Activated CD8-positive, alpha-beta T cell treated with anti-CD3 and anti-CD28 coated beads, Interleukin-2, amount 10 ng/mL, durations not matched to agents 7 days and 5 days (primary cell): ENCODE data around the gene SLC7A11. TPM values are rescaled to one million over a fixed set of nuclear protein-coding genes. Genes with fewer than 3 reads are reported as not detected.

Experiments used
- ATAC-seq: fragments of 150-1000 bp; cut with Tn5 transposase; one replicate; pipeline ENCODE4 v1.10.0; 2021; ENCODE audit warnings: moderate library complexity
- CTCF ChIA-PET: fragments of 350-600 bp; sonication (Branson Sonifier 250); formaldehyde crosslinking; loops from one replicate; lab custom pipeline; 2021; ENCODE audit warnings: antibody characterized with exemption; lab: Charles Lee
- POLR2A ChIA-PET: fragments of 350-600 bp; sonication (Branson Sonifier 250); formaldehyde crosslinking; loops from one replicate; lab custom pipeline; 2021; ENCODE audit warnings: antibody characterized with exemption; lab: Charles Lee
- DNase-seq: peaks from one replicate; pipeline ENCODE4 v3.0.0-alpha.2; 2020
- H3K27ac Mint-ChIP-seq: one replicate; pipeline ENCODE4 v1.8.0; 2021; ENCODE audit warnings: mild to moderate bottlenecking, mixed read lengths
- H3K27me3 Mint-ChIP-seq: one replicate; pipeline ENCODE4 v1.8.0; 2021; ENCODE audit warnings: low read depth, mixed read lengths
- H3K36me3 Mint-ChIP-seq: one replicate; pipeline ENCODE4 v1.8.0; 2021; ENCODE audit warnings: low read depth, mixed read lengths
- H3K4me1 Mint-ChIP-seq: one replicate; pipeline ENCODE4 v1.8.0; 2021; ENCODE audit warnings: low read depth, mixed read lengths
- H3K4me3 Mint-ChIP-seq: one replicate; pipeline ENCODE4 v1.8.0; 2021; ENCODE audit warnings: mild to moderate bottlenecking, mixed read lengths
- H3K9me3 Mint-ChIP-seq: one replicate; pipeline ENCODE4 v1.8.0; 2022; ENCODE audit warnings: mixed read lengths; ENCODE audit not compliant: insufficient read depth
- total RNA-seq, 2 experiments: library from RNA; stranded (reverse); gene quantifications; one replicate each; pipeline ENCODE4 v1.2.3, GENCODE V29; 2021

The SLC7A11 gene
- total RNA-seq, 2 experiments from 2014 or later, result 1.2 to 1.4 TPM

GRCh38 chr4:138182838-138183426 is 59.2 kb downstream of the SLC7A11 start:
- Mint-ChIP-seq H3K9me3 (no peaks in the 10 kb centered on the region), H3K36me3 (peaks cover 2% of the 10 kb centered on the region), H3K27ac (no peak overlapping the region), H3K4me3 (no peak overlapping the region), H3K4me1 (no peaks in the 10 kb centered on the region), H3K27me3 (no peaks in the 10 kb centered on the region)
- no peak for ATAC-seq
- ChIA-PET CTCF (interaction anchor here (0.7 to 1.2 kb wide), 5 partner anchors 9 to 93 kb away, joined by 3 to 5 read pairs (median 3); partner anchors contain the start of gene SLC7A11), POLR2A (no interaction called here)
- DNase-seq, result no peak

GRCh38 chr4:138181287-138181686 is 60.9 kb downstream of the SLC7A11 start:
- H3K27ac Mint-ChIP-seq, result no peak overlapping the region
- CTCF ChIA-PET, result no interaction called here
- no peak for ATAC-seq
- H3K9me3 Mint-ChIP-seq, result no peaks in the 10 kb centered on the region
- POLR2A ChIA-PET, result no interaction called here
- no peak for DNase-seq
- H3K4me3 Mint-ChIP-seq, result no peak overlapping the region
- peaks cover 2% of the 10 kb centered on the region for H3K36me3 Mint-ChIP-seq
- H3K27me3 Mint-ChIP-seq, result no peaks in the 10 kb centered on the region
- no peaks in the 10 kb centered on the region for H3K4me1 Mint-ChIP-seq

GRCh38 chr4:138178566-138178965 is 63.6 kb downstream of the SLC7A11 start:
- ATAC-seq (no peak), DNase-seq (no peak)
- ChIA-PET POLR2A (no interaction called here), CTCF (no interaction called here)
- Mint-ChIP-seq H3K9me3 (no peaks in the 10 kb centered on the region), H3K36me3 (peaks cover 2% of the 10 kb centered on the region), H3K4me1 (no peaks in the 10 kb centered on the region), H3K4me3 (no peak overlapping the region), H3K27me3 (no peaks in the 10 kb centered on the region), H3K27ac (no peak overlapping the region)

- H3K9me3 Mint-ChIP-seq, result no peaks in the 10 kb centered on the region
- no peak overlapping the region for H3K27ac Mint-ChIP-seq
- ChIA-PET CTCF (no interaction called here), POLR2A (no interaction called here)
- peaks cover 2% of the 10 kb centered on the region for H3K36me3 Mint-ChIP-seq
- H3K27me3 Mint-ChIP-seq, result no peaks in the 10 kb centered on the region
- H3K4me1 Mint-ChIP-seq, result no peaks in the 10 kb centered on the region
- no peak for ATAC-seq
- no peak for DNase-seq
- H3K4me3 Mint-ChIP-seq, result no peak overlapping the region
Measured at GRCh38 chr4:138177278-138177968, 64.7 kb downstream of the SLC7A11 start.

GRCh38 chr4:138174981-138175794 is 67.0 kb downstream of the SLC7A11 start:
- Mint-ChIP-seq H3K27ac (no peak overlapping the region), H3K4me1 (no peaks in the 10 kb centered on the region), H3K36me3 (peaks cover 2% of the 10 kb centered on the region), H3K27me3 (no peaks in the 10 kb centered on the region), H3K9me3 (no peaks in the 10 kb centered on the region), H3K4me3 (no peak overlapping the region)
- DNase-seq, result no peak
- POLR2A ChIA-PET, result no interaction called here
- no peak for ATAC-seq
- CTCF ChIA-PET, result no interaction called here

- Mint-ChIP-seq H3K9me3 (no peaks in the 10 kb centered on the region), H3K27ac (no peak overlapping the region), H3K4me1 (no peaks in the 10 kb centered on the region), H3K36me3 (no peaks in the 10 kb centered on the region), H3K27me3 (no peaks in the 10 kb centered on the region), H3K4me3 (no peak overlapping the region)
- no peak for ATAC-seq
- DNase-seq, result no peak
- CTCF ChIA-PET, result no interaction called here
- POLR2A ChIA-PET, result no interaction called here
Measured at GRCh38 chr4:138164208-138164607, 77.9 kb downstream of the SLC7A11 start.

GRCh38 chr4:138163171-138163570 is 79.0 kb downstream of the SLC7A11 start:
- POLR2A ChIA-PET, result no interaction called here
- ATAC-seq (no peak), DNase-seq (no peak)
- Mint-ChIP-seq H3K4me1 (no peaks in the 10 kb centered on the region), H3K27me3 (no peaks in the 10 kb centered on the region), H3K9me3 (no peaks in the 10 kb centered on the region), H3K27ac (no peak overlapping the region), H3K4me3 (no peak overlapping the region), H3K36me3 (no peaks in the 10 kb centered on the region)
- CTCF ChIA-PET, result no interaction called here

GRCh38 chr4:138162259-138162658 is 79.9 kb downstream of the SLC7A11 start:
- no peaks in the 10 kb centered on the region for H3K27me3 Mint-ChIP-seq
- no peak overlapping the region for H3K4me3 Mint-ChIP-seq
- CTCF ChIA-PET, result no interaction called here
- DNase-seq (no peak), ATAC-seq (no peak)
- no peaks in the 10 kb centered on the region for H3K9me3 Mint-ChIP-seq
- H3K36me3 Mint-ChIP-seq, result no peaks in the 10 kb centered on the region
- H3K4me1 Mint-ChIP-seq, result no peaks in the 10 kb centered on the region
- H3K27ac Mint-ChIP-seq, result no peak overlapping the region
- POLR2A ChIA-PET, result no interaction called here

- no peaks in the 10 kb centered on the region for H3K27me3 Mint-ChIP-seq
- ChIA-PET CTCF (no interaction called here), POLR2A (no interaction called here)
Measured at GRCh38 chr4:138161351-138161750, 80.8 kb downstream of the SLC7A11 start.

GRCh38 chr4:138158746-138159297 is 83.3 kb downstream of the SLC7A11 start:
- no peaks in the 10 kb centered on the region for H3K27me3 Mint-ChIP-seq
- no peaks in the 10 kb centered on the region for H3K36me3 Mint-ChIP-seq
- POLR2A ChIA-PET, result no interaction called here

More at GRCh38 chr4:138161351-138161750, 80.8 kb downstream of the SLC7A11 start:
- H3K9me3 Mint-ChIP-seq, result no peaks in the 10 kb centered on the region
- ATAC-seq, result no peak
- H3K36me3 Mint-ChIP-seq, result no peaks in the 10 kb centered on the region
- no peaks in the 10 kb centered on the region for H3K4me1 Mint-ChIP-seq
- no peak overlapping the region for H3K4me3 Mint-ChIP-seq
- no peak overlapping the region for H3K27ac Mint-ChIP-seq
- DNase-seq, result no peak

GRCh38 chr4:138140879-138141278 is 101.3 kb downstream of the SLC7A11 start:
- Mint-ChIP-seq H3K27ac (no peak overlapping the region), H3K9me3 (no peaks in the 10 kb centered on the region), H3K27me3 (no peaks in the 10 kb centered on the region), H3K4me1 (no peaks in the 10 kb centered on the region), H3K4me3 (no peak overlapping the region), H3K36me3 (no peaks in the 10 kb centered on the region)
- CTCF ChIA-PET, result no interaction called here
- ATAC-seq (no peak), DNase-seq (no peak)
- POLR2A ChIA-PET, result no interaction called here

More at GRCh38 chr4:138158746-138159297, 83.3 kb downstream of the SLC7A11 start:
- CTCF ChIA-PET, result no interaction called here
- H3K27ac Mint-ChIP-seq, result no peak overlapping the region
- H3K9me3 Mint-ChIP-seq, result no peaks in the 10 kb centered on the region
- H3K4me1 Mint-ChIP-seq, result no peaks in the 10 kb centered on the region
- DNase-seq, result no peak
- H3K4me3 Mint-ChIP-seq, result no peak overlapping the region
- no peak for ATAC-seq

GRCh38 chr4:138138774-138139173 is 103.4 kb downstream of the SLC7A11 start:
- H3K4me3 Mint-ChIP-seq, result no peak overlapping the region
- H3K4me1 Mint-ChIP-seq, result no peaks in the 10 kb centered on the region
- no peaks in the 10 kb centered on the region for H3K36me3 Mint-ChIP-seq
- ATAC-seq (no peak), DNase-seq (no peak)
- ChIA-PET CTCF (no interaction called here), POLR2A (no interaction called here)
- no peaks in the 10 kb centered on the region for H3K9me3 Mint-ChIP-seq
- H3K27me3 Mint-ChIP-seq, result no peaks in the 10 kb centered on the region
- no peak overlapping the region for H3K27ac Mint-ChIP-seq
